Measurements from ENCODE around the gene COX4I1. TPM values are rescaled to one million over a fixed set of nuclear protein-coding genes. Genes with fewer than 3 reads are reported as not detected.

Gene COX4I1
- polyA plus RNA-seq, 1 experiment = 828 TPM

- H3K27ac ChIP-seq (ENCODE audit: low read depth, low read length) = peak overlapping the region; percentile 77
- DNase-seq (ENCODE audit: low read depth, low spot score) = no peak
These were observed 31.3 kb upstream of the COX4I1 start for GRCh38 chr16:85768199-85768598.

GRCh38 chr16:85770741-85771140, 28.8 kb upstream of the COX4I1 start:
- H3K27me3 ChIP-seq (ENCODE audit: control insufficient read depth, insufficient read depth, low read length) = no peaks in the 10 kb centered on the region
- POLR2A ChIA-PET = no interaction called here
- CTCF ChIA-PET = interaction anchor here (1.3 kb wide), 1 partner anchor 53 kb away, joined by 4 read pairs; no protein-coding TSS in a partner anchor

More at GRCh38 chr16:85768199-85768598, 31.3 kb upstream of the COX4I1 start:
- CTCF ChIA-PET = no interaction called here
- POLR2A ChIA-PET = no interaction called here
- TF ChIP-seq CTCF (IDR thresholded peaks at IDR 0.05; ENCODE audit: low read depth, low read length) = no peak
- Histone ChIP-seq H3K27me3 (ENCODE audit: control insufficient read depth, insufficient read depth, low read length) (no peaks in the 10 kb centered on the region), H3K9me3 (ENCODE audit: control insufficient read depth, insufficient read depth, low read length) (no peaks in the 10 kb centered on the region), H3K4me3 (ENCODE audit: low read depth, low read length) (no peak overlapping the region)

DNA sequence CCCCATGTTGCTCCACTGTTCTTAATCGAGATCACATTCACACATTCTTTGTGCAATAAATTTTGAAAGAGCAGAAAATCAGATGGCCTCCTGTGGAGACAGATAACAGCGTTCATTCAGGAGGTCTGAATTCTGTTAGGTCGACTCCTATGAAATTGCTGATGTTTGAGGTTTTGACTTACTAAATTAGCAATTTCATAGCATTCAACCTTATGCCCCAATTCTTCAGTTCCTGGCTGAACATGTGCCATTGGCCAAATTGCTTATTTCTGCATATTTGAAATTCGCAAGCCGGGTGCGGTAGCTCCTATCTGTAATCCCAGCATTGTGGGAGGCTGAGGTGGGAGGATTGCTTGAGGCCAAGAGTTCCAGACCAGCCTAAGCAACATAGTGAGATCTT, 26.5 kb upstream of the COX4I1 start:
- CTCF ChIA-PET = no interaction called here
- POLR2A ChIA-PET = no interaction called here
- H3K4me3 ChIP-seq (ENCODE audit: low read depth, low read length) = no peak overlapping the region
- H3K9me3 ChIP-seq (ENCODE audit: control insufficient read depth, insufficient read depth, low read length) = no peaks in the 10 kb centered on the region
- H3K27ac ChIP-seq (ENCODE audit: low read depth, low read length) = no peak overlapping the region
- TF ChIP-seq CTCF (IDR thresholded peaks at IDR 0.05; ENCODE audit: low read depth, low read length) = no peak
- H3K27me3 ChIP-seq (ENCODE audit: control insufficient read depth, insufficient read depth, low read length) = no peaks in the 10 kb centered on the region
- DNase-seq (ENCODE audit: low read depth, low spot score) = no peak

More at GRCh38 chr16:85770741-85771140, 28.8 kb upstream of the COX4I1 start:
- Histone ChIP-seq H3K9me3 (ENCODE audit: control insufficient read depth, insufficient read depth, low read length) (no peaks in the 10 kb centered on the region), H3K4me3 (ENCODE audit: low read depth, low read length) (no peak overlapping the region), H3K27ac (ENCODE audit: low read depth, low read length) (no peak overlapping the region)
- no peak for TF ChIP-seq CTCF (IDR thresholded peaks at IDR 0.05; ENCODE audit: low read depth, low read length)
- DNase-seq (ENCODE audit: low read depth, low spot score) = no peak

DNA sequence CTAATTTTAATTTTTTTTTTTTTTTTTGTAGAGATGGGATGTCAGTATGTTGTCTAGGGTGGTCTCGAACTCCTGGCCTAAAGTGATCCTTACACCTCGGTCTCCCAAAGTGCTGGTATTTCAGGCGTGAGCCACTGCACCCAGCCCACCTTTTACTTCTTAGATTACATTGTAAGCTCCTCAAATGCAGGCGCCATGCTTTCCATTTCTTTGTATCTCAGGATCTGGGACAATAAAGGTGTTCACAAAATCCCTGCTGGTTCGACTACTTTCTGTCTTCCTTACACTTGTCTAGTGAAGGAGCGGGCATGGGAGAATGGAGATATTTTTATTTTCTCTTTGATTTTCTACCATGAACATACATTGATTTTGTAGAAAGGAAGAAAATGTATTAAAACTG, 25.4 kb upstream of the COX4I1 start:
- ChIA-PET POLR2A (no interaction called here), CTCF (no interaction called here)
- Histone ChIP-seq H3K9me3 (ENCODE audit: control insufficient read depth, insufficient read depth, low read length) (no peaks in the 10 kb centered on the region), H3K4me3 (ENCODE audit: low read depth, low read length) (no peak overlapping the region), H3K27me3 (ENCODE audit: control insufficient read depth, insufficient read depth, low read length) (no peaks in the 10 kb centered on the region), H3K27ac (ENCODE audit: low read depth, low read length) (no peak overlapping the region)
- TF ChIP-seq CTCF (IDR thresholded peaks at IDR 0.05; ENCODE audit: low read depth, low read length) = no peak
- no peak for DNase-seq (ENCODE audit: low read depth, low spot score)

- H3K9me3 ChIP-seq (ENCODE audit: control insufficient read depth, insufficient read depth, low read length) = no peaks in the 10 kb centered on the region
- TF ChIP-seq CTCF (IDR thresholded peaks at IDR 0.05; ENCODE audit: low read depth, low read length) = no peak
- POLR2A ChIA-PET = interaction anchor here (0.6 kb wide), 1 partner anchor 25 kb away, joined by 3 read pairs; no protein-coding TSS in a partner anchor
- H3K27ac ChIP-seq (ENCODE audit: low read depth, low read length) = no peak overlapping the region
- CTCF ChIA-PET = no interaction called here
- DNase-seq (ENCODE audit: low read depth, low spot score) = no peak
- no peaks in the 10 kb centered on the region for H3K27me3 ChIP-seq (ENCODE audit: control insufficient read depth, insufficient read depth, low read length)
- no peak overlapping the region for H3K4me3 ChIP-seq (ENCODE audit: low read depth, low read length)
These were observed 24.7 kb upstream of the COX4I1 start for GRCh38 chr16:85774811-85775210.
